Keratinocyte (primary cell): ENCODE results near the gene CD59.

Source experiments
- EZH2 ChIP-seq: IDR thresholded peaks from one replicate; pipeline ENCODE4 v1.6.1; 2012; ENCODE audit warnings: inconsistent platforms, mild to moderate bottlenecking, low read length, moderate library complexity
- TF ChIP-seq, protein P1 (sequence below), 3 experiments: IDR thresholded peaks in 1 of 3; conservative IDR thresholded peaks in 1 of 3; optimal IDR thresholded peaks in 1 of 3; 2 replicates in 2 of 3; 3 replicates in 1 of 3; pipeline versions ENCODE3 to v1.5.1; 2011; ENCODE audit warnings: low read length in 3 of 3, mild to moderate bottlenecking in 3 of 3, moderate library complexity in 2 of 3, control low read depth in 1 of 3, inconsistent platforms in 1 of 3; ENCODE audit not compliant: insufficient read depth in 2 of 3; ENCODE audit errors: extremely low read depth in 1 of 3

DNA sequence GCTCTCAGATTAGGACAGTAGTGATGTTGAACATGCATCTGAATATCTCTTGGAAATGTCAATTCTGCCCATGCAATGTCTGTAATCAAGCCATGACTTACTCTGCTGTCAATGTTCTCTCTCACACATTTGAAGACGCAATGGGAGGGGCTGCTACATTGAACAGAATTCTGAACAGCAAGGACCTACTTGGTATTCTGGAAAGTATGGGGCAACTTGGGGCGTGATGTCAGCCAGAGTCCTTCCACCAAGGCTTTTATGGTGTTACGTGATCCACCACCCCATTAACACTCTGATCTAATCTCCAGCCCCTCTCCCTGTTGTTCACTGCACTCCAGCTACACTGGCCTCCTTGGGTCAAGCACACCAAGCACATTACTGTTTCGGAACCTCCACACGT lies 7.1 kb upstream of the CD59 start:
- TF ChIP-seq, protein P1, sequence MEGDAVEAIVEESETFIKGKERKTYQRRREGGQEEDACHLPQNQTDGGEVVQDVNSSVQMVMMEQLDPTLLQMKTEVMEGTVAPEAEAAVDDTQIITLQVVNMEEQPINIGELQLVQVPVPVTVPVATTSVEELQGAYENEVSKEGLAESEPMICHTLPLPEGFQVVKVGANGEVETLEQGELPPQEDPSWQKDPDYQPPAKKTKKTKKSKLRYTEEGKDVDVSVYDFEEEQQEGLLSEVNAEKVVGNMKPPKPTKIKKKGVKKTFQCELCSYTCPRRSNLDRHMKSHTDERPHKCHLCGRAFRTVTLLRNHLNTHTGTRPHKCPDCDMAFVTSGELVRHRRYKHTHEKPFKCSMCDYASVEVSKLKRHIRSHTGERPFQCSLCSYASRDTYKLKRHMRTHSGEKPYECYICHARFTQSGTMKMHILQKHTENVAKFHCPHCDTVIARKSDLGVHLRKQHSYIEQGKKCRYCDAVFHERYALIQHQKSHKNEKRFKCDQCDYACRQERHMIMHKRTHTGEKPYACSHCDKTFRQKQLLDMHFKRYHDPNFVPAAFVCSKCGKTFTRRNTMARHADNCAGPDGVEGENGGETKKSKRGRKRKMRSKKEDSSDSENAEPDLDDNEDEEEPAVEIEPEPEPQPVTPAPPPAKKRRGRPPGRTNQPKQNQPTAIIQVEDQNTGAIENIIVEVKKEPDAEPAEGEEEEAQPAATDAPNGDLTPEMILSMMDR (optimal IDR thresholded peaks at IDR 0.05 in 1 of 3, IDR thresholded peaks at IDR 0.05 in 1 of 3, conservative IDR thresholded peaks at IDR 0.05 in 1 of 3; ENCODE audit: extremely low read depth in 1 of 3, insufficient read depth in 2 of 3, low read length in 3 of 3): no peak
- TF ChIP-seq EZH2: no peak
